ENCODE results near the gene ARMC8.

ARMC8 gene

GRCh38 chr3:138253609-138254008, 66.5 kb downstream of the ARMC8 start:
- no peak for DNase-seq (ENCODE audit: low spot score)

GRCh38 chr3:138254216-138254615, 67.1 kb downstream of the ARMC8 start:
- no peak for DNase-seq (ENCODE audit: low spot score)

- no peak for DNase-seq (ENCODE audit: low spot score)
Measured at GRCh38 chr3:138256022-138256421, 68.9 kb downstream of the ARMC8 start.

- no peak for DNase-seq (ENCODE audit: low spot score)
Measured at GRCh38 chr3:138257986-138258385, 70.9 kb downstream of the ARMC8 start.

GRCh38 chr3:138259126-138259525, 72.0 kb downstream of the ARMC8 start:
- no peak for DNase-seq (ENCODE audit: low spot score)

- DNase-seq (ENCODE audit: low spot score) = no peak
Measured at GRCh38 chr3:138260611-138261010, 73.5 kb downstream of the ARMC8 start.

GRCh38 chr3:138263104-138263503, 76.0 kb downstream of the ARMC8 start:
- no peak for DNase-seq (ENCODE audit: low spot score)

- no peak for DNase-seq (ENCODE audit: low spot score)
Measured at GRCh38 chr3:138265745-138266144, 78.6 kb downstream of the ARMC8 start.

- no peak for DNase-seq (ENCODE audit: low spot score)
Measured at GRCh38 chr3:138267083-138267482, 80.0 kb downstream of the ARMC8 start.

- DNase-seq (ENCODE audit: low spot score) = no peak
Measured at GRCh38 chr3:138270245-138270644, 83.1 kb downstream of the ARMC8 start.

- no peak for DNase-seq (ENCODE audit: low spot score)
Measured at GRCh38 chr3:138271189-138271794, 84.2 kb downstream of the ARMC8 start.

- no peak for DNase-seq (ENCODE audit: low spot score)
Measured at GRCh38 chr3:138281561-138281960, 94.5 kb downstream of the ARMC8 start.

- no peak for DNase-seq (ENCODE audit: low spot score)
Measured at GRCh38 chr3:138282836-138283235, 95.7 kb downstream of the ARMC8 start.

GRCh38 chr3:138284079-138284478, 97.0 kb downstream of the ARMC8 start:
- DNase-seq (ENCODE audit: low spot score) = no peak

GRCh38 chr3:138284957-138285477, 97.9 kb downstream of the ARMC8 start:
- DNase-seq (ENCODE audit: low spot score) = no peak

- no peak for DNase-seq (ENCODE audit: low spot score)
Measured at GRCh38 chr3:138289260-138289659, 102.2 kb downstream of the ARMC8 start.

GRCh38 chr3:138289701-138290100, 102.6 kb downstream of the ARMC8 start:
- no peak for DNase-seq (ENCODE audit: low spot score)

GRCh38 chr3:138296639-138297038, 109.5 kb downstream of the ARMC8 start:
- no peak for DNase-seq (ENCODE audit: low spot score)

GRCh38 chr3:138297059-138297607, 110.0 kb downstream of the ARMC8 start:
- no peak for DNase-seq (ENCODE audit: low spot score)

GRCh38 chr3:138297876-138298275, 110.8 kb downstream of the ARMC8 start:
- no peak for DNase-seq (ENCODE audit: low spot score)

- DNase-seq (ENCODE audit: low spot score) = no peak
Measured at GRCh38 chr3:138300647-138301046, 113.5 kb downstream of the ARMC8 start.

GRCh38 chr3:138303474-138303873, 116.4 kb downstream of the ARMC8 start:
- DNase-seq (ENCODE audit: low spot score) = no peak

- no peak for DNase-seq (ENCODE audit: low spot score)
Measured at GRCh38 chr3:138307899-138308298, 120.8 kb downstream of the ARMC8 start.

- DNase-seq (ENCODE audit: low spot score) = no peak
Measured at GRCh38 chr3:138308783-138309182, 121.7 kb downstream of the ARMC8 start.

All from COLO829 (cell line).